GM19238 (cell line): ENCODE measurements around the gene IL19.

Experiments
- DNase-seq: peaks from one replicate; pipeline ENCODE4 v3.0.0; 2011; ENCODE audit warnings: low spot score; ENCODE audit not compliant: insufficient read length

Gene IL19

GRCh38 chr1:206798384-206798996 lies 27.9 kb downstream of the IL19 start:
- no peak for DNase-seq

GRCh38 chr1:206799311-206799710 lies 28.7 kb downstream of the IL19 start:
- no peak for DNase-seq

- DNase-seq, result no peak
Observed at GRCh38 chr1:206800411-206800810, 29.8 kb downstream of the IL19 start.

DNA sequence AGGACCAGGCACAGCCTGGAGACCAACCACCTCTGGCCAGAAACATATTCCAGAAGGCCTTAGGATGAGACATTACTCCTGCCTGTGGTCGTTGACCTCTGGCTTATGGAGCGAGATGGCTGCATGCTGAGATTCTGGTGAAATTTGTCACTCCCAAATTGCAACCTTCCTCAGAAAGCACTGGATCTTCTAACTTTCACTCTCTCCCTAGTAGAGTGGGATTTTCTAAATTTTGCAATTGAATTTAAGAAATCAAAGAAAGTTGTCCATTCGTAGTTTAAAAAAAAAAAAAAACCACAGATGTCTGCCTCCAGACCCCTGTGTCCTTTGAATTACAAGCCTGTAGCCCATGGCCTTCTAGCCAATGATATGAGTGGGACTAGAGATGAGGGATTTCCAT lies 30.3 kb downstream of the IL19 start:
- DNase-seq, result no peak

DNA sequence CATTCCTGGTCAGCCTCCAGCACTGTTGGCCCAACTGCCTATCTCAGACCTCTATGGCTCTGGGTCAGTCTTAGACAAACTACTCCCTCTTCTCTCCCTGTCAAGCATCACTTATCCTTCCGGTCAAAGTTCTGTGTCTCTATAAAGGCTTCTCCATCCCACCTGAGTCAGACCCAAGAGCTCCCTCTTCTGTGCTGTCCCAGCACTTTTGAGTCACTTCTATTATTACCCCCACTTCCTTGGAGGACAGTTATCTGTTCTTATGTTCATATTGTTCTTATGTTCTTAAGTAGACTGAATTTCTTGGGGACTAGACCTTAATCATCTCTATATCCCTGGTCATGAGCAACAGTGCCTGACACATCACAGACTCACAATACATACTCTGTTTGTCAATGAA lies 30.9 kb downstream of the IL19 start:
- no peak for DNase-seq

GRCh38 chr1:206802401-206802800 lies 31.8 kb downstream of the IL19 start:
- DNase-seq, result no peak

DNA sequence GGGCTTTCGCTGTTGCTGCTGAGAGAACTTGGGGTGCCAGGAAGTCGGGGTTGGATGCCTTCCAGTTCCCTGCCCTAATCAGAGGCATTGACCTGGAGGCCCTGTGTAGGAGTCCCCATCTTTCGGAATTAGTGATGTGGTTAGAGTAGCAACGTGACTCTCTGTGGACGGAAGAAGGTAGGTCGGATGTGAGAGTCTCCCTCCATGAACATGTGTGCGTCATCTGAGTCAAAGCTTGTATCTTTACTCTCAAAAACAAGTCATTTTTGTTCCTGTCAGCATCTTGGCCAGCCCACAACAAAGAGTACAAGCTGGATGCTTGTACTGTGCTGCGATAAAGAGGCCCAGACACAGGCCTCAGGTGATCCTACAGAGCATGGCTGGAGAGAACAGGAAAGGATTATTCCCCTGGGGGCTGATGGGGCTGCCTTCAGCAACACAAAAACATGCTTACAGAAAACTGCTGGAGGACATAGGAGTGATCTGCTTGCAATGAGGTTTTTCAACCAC lies 32.7 kb downstream of the IL19 start:
- no peak for DNase-seq

DNA sequence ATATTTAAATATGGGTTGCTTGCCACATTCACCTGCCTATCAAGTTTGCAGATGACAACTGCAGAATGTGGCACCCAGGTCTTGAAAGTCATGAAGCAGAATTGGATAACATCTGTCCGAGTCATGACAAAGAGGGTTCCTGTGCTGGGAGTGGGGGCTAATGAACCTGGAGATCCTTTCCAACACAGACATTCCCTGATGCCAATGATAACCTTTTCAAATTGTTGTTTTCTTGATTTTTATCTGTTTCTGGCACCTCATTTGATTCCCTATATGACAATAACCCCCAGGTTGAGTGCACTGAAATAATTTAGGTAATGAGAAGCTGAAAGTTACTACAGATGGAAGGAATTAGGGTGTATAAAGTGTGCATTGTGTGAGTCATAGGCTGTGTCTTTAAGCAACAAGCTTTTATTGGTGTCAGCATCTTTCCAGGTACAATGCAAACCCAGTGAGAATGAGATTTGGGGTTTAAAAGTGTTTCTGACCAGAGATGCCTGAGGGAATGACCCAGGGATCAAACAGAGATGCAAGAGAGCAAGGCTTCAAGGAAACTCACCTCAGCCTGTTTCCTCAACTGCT lies 33.7 kb downstream of the IL19 start:
- no peak for DNase-seq

GRCh38 chr1:206805357-206805756 lies 34.8 kb downstream of the IL19 start:
- no peak for DNase-seq

GRCh38 chr1:206808615-206809014 lies 38.0 kb downstream of the IL19 start:
- DNase-seq, result no peak

DNA sequence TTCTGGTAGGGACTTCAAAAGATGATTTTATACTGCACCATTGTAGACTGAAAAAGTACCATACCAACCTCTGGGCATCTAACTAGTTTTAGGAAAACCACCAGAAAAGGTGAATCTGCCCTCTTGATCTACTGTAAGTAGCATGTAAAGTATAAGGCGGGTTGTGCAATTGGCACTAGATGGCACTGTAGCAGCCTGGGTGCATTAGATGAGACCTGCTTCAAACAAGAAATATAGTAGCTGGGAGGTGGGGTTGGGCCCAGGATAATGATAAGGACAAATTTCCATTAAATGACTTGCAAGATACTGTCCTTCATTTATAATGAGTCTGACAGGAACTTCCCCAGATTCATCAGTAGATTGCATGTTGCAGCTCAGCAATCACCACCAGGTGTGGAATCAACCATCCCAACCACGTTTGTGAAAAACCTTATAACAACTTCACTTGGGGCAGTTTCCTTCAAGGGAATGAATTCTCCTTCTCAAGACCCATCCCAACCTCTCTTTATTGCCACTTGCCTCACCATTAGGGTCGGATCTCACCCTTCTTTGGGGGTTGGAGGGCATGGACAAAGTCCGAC lies 39.0 kb downstream of the IL19 start:
- DNase-seq, result no peak

DNA sequence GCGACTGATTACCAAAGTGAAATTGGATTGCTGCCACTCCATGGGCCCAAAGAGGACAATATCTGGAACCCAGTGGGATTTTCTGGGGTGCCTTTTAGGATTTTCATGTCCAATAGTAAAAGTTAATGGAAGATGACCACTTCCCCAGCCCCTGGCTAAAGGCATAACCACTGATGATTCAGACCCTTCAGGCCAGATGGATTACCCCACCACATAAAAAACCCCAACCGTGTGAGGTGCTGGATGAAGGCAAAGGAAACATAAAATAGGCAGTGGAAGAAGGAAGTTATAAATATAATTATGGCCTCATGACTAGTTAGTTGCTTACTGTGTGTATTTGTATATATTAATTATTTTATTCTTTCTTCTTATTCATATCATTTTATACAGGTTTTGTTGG lies 41.9 kb downstream of the IL19 start:
- no peak for DNase-seq

- no peak for DNase-seq
Observed at GRCh38 chr1:206814716-206815341, 44.3 kb downstream of the IL19 start.

DNA sequence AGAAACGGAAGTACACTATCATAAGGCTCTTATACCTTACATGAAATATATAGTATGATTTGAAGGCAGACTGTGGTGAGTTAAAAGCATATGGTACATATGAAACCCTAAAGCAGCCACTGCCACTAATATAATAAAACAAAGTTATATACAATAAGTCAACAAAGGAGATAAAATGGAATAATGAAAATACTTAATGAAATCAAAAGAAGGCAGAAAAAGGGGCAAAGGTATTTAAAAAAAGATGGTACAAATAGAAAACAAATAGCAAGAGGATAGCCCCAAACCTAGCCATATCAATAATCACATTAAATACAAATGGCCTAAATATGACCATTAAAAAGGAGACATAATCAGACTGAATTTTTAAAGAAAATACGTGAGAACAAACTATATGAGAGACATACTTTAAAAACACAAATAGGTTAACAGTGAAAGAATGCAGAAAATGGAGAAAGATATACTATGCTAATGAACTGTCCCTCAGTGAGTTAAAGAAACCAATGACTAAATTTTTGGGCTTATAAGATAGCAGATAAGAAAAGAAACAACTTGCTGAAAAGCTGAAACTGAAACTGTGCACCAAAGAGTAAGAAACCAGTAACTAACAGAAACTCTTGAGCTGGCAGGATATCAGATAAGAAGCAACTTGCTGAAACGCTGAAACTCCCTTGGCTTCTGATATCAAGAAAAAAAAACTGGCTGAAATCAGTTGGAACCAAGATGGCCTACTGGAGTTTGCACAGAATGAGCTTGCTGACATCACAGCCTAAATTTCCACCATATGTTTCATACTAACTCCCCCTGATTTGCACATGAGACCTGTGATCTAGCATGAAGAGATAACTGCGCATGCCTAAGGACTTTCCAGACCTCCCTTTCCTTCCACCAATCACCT lies 46.1 kb downstream of the IL19 start:
- no peak for DNase-seq

DNA sequence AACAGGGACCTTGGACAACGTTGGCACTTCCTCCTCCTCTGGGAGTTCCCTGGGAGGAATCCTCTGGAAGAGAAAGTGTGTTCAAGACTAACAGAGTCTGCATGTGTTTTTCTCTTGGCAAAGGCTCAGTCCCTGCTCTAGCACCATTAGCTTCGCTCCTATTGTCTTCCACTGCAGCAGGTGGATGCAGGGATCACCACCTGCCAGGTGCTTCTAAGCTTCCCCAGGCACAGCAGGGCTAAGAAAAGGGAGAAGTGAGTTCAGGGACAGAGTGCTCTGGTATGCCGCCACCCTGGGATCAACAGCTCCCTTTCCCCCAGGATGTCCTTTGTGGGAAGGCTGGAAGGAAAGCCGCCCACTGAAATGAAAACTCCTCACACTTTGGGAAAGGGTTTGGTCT lies 50.9 kb downstream of the IL19 start:
- DNase-seq, result no peak

- no peak for DNase-seq
Observed at GRCh38 chr1:206823727-206824126, 53.2 kb downstream of the IL19 start.

GRCh38 chr1:206824331-206824730 lies 53.8 kb downstream of the IL19 start:
- DNase-seq, result no peak

DNA sequence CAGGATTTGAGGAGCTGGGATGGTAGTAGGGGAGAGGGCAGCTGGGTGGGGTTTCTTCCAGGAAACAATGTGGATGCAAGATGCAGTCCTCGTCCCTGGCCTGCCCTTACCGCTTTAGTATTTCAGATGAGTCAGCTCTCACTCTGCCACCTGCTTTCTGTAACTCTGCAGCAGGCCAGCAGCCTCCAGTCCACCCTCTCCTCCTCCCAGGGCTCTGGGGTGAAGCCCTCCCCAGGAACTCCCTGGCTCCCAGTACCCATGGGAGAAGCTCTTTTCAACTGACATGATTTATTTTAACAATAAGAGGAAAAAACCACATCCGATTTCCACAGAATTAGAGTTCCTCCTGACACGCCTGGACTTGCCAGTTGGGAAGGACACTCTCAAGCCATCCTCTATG lies 55.8 kb downstream of the IL19 start:
- no peak for DNase-seq

- no peak for DNase-seq
Observed at GRCh38 chr1:206828061-206828460, 57.5 kb downstream of the IL19 start.

DNA sequence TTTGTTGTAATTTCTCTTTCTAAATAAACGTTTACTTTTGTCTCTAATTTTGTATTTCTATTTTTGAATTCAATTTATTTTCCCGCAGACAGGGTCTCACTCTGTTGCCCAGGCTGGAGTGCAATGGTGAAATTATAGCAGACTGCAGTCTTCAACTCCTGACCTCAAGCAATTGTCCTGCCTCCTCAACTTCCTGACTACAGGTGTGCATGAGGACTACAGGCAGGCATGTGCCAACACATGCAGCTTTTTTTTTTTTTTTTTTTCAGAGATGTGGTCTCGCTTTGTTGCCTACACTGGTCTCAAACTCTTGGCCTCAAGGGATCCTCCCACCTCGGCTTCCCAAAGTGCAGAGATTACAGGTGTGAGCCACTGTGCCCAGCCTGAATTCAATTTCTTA lies 58.2 kb downstream of the IL19 start:
- DNase-seq, result no peak

DNA sequence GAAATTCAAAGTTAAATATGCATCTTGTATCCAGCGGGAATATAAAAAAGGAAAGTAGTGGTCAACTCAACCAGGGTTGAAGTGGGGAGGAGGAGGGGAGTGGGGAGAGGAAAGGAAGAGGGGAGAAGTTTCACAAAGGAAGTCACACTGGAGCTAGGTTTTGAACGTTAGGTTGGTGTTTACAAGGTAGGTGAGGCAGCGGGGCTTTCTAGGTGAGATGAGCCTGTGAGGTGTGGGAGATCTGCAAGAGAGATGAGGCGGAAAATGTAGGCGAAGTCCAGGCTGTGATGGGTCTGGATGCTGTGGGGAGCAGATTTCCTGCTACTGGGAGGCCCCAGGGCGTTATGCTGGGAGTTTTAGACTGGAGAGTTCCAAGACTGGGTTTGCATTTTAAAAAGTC lies 58.7 kb downstream of the IL19 start:
- no peak for DNase-seq

- no peak for DNase-seq
Observed at GRCh38 chr1:206829875-206830274, 59.3 kb downstream of the IL19 start.
